ENCODE measurements around the gene SHROOM3.
"Not testable (repeated sequence)": the region's sequence is repeated elsewhere in the genome, so short reads cannot be mapped to it uniquely, and the experiment has no call there.

- TF ChIP-seq CTCF (IDR thresholded peaks at IDR 0.05; ENCODE audit: low read depth, low read length); POLR2A (IDR thresholded peaks at IDR 0.05; ENCODE audit: extremely low read depth, insufficient read length): not testable (repeated sequence)
- TF ChIP-seq, protein P1, sequence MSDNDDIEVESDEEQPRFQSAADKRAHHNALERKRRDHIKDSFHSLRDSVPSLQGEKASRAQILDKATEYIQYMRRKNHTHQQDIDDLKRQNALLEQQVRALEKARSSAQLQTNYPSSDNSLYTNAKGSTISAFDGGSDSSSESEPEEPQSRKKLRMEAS (IDR thresholded peaks at IDR 0.05; ENCODE audit: low read depth, low read length), result not testable (repeated sequence)
Observed at GRCh38 chr4:76454073-76454472, 19.0 kb downstream of the SHROOM3 start.

Data from NB4 (cell line).